GM12891 (cell line): ENCODE measurements around the gene STK39.

ENCODE experiments used
- PAX5 ChIP-seq: IDR thresholded peaks from 2 replicates; pipeline ENCODE4 v1.6.1; 2011; ENCODE audit warnings: low read length, moderate library complexity, mild to moderate bottlenecking; ENCODE audit not compliant: insufficient read depth, severe bottlenecking
- POLR2A ChIP-seq: IDR thresholded peaks from 2 replicates; pipeline ENCODE4 v1.6.1; 2011; ENCODE audit warnings: low read depth, low read length, control low read depth
- POLR2AphosphoS5 ChIP-seq: IDR thresholded peaks from 2 replicates; pipeline ENCODE4 v1.6.1; 2011; ENCODE audit warnings: low read depth, low read length, control low read depth
- TAF1 ChIP-seq: IDR thresholded peaks from 2 replicates; pipeline ENCODE4 v1.6.1; 2011; ENCODE audit warnings: low read depth, low read length, control low read depth

- TF ChIP-seq POLR2A, result no peak
- no peak for TF ChIP-seq POLR2AphosphoS5
- TF ChIP-seq TAF1, result no peak
- no peak for TF ChIP-seq PAX5
Measured at GRCh38 chr2:167962436-167963226, 284.8 kb downstream of the STK39 start.
